ENCODE data around the gene SYNRG.

DNA sequence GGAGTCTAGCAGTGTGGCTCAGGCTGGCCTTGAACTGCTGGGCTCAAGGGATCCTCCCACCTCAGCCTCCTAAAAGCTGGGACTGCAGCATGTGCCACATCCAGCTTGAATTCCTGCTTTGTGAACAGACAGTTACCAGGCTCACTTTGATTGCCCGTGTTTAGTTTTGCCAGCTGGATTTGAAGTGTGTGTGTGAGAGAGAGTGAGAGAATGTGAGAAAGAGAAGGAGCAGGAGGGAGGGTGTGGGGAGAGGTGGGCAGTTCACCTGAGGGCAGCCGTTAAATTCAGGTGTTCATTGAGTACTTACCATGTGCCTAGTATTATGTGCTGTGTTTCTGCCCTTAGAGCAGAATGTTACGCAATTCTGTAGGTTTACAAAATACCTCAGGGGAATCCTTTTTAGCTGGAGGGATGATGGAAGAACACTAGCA, 114.8 kb downstream of the SYNRG start:
- TF ChIP-seq, protein P1, sequence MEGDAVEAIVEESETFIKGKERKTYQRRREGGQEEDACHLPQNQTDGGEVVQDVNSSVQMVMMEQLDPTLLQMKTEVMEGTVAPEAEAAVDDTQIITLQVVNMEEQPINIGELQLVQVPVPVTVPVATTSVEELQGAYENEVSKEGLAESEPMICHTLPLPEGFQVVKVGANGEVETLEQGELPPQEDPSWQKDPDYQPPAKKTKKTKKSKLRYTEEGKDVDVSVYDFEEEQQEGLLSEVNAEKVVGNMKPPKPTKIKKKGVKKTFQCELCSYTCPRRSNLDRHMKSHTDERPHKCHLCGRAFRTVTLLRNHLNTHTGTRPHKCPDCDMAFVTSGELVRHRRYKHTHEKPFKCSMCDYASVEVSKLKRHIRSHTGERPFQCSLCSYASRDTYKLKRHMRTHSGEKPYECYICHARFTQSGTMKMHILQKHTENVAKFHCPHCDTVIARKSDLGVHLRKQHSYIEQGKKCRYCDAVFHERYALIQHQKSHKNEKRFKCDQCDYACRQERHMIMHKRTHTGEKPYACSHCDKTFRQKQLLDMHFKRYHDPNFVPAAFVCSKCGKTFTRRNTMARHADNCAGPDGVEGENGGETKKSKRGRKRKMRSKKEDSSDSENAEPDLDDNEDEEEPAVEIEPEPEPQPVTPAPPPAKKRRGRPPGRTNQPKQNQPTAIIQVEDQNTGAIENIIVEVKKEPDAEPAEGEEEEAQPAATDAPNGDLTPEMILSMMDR (IDR thresholded peaks at IDR 0.05), result no peak
- TF ChIP-seq RFX5 (IDR thresholded peaks at IDR 0.05) (no peak), CBX2 (IDR thresholded peaks at IDR 0.05; ENCODE audit: borderline replicate concordance, low read depth) (no peak), EP300 (IDR thresholded peaks at IDR 0.05) (no peak), SMC3 (IDR thresholded peaks at IDR 0.05) (no peak), CHD2 (IDR thresholded peaks at IDR 0.05; ENCODE audit: low read length, partially characterized antibody) (no peak), POLR2A (IDR thresholded peaks at IDR 0.05; ENCODE audit: low read length) (no peak), CHD4 (IDR thresholded peaks at IDR 0.05; ENCODE audit: borderline replicate concordance) (no peak), KDM5A (IDR thresholded peaks at IDR 0.05) (no peak)
- TF ChIP-seq, protein P2, sequence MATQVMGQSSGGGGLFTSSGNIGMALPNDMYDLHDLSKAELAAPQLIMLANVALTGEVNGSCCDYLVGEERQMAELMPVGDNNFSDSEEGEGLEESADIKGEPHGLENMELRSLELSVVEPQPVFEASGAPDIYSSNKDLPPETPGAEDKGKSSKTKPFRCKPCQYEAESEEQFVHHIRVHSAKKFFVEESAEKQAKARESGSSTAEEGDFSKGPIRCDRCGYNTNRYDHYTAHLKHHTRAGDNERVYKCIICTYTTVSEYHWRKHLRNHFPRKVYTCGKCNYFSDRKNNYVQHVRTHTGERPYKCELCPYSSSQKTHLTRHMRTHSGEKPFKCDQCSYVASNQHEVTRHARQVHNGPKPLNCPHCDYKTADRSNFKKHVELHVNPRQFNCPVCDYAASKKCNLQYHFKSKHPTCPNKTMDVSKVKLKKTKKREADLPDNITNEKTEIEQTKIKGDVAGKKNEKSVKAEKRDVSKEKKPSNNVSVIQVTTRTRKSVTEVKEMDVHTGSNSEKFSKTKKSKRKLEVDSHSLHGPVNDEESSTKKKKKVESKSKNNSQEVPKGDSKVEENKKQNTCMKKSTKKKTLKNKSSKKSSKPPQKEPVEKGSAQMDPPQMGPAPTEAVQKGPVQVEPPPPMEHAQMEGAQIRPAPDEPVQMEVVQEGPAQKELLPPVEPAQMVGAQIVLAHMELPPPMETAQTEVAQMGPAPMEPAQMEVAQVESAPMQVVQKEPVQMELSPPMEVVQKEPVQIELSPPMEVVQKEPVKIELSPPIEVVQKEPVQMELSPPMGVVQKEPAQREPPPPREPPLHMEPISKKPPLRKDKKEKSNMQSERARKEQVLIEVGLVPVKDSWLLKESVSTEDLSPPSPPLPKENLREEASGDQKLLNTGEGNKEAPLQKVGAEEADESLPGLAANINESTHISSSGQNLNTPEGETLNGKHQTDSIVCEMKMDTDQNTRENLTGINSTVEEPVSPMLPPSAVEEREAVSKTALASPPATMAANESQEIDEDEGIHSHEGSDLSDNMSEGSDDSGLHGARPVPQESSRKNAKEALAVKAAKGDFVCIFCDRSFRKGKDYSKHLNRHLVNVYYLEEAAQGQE (IDR thresholded peaks at IDR 0.05), result no peak
- TF ChIP-seq, protein P3, sequence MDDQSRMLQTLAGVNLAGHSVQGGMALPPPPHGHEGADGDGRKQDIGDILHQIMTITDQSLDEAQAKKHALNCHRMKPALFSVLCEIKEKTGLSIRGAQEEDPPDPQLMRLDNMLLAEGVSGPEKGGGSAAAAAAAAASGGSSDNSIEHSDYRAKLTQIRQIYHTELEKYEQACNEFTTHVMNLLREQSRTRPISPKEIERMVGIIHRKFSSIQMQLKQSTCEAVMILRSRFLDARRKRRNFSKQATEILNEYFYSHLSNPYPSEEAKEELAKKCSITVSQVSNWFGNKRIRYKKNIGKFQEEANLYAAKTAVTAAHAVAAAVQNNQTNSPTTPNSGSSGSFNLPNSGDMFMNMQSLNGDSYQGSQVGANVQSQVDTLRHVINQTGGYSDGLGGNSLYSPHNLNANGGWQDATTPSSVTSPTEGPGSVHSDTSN (IDR thresholded peaks at IDR 0.05), result no peak
- TF ChIP-seq, protein P4, sequence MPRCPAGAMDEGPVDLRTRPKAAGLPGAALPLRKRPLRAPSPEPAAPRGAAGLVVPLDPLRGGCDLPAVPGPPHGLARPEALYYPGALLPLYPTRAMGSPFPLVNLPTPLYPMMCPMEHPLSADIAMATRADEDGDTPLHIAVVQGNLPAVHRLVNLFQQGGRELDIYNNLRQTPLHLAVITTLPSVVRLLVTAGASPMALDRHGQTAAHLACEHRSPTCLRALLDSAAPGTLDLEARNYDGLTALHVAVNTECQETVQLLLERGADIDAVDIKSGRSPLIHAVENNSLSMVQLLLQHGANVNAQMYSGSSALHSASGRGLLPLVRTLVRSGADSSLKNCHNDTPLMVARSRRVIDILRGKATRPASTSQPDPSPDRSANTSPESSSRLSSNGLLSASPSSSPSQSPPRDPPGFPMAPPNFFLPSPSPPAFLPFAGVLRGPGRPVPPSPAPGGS (IDR thresholded peaks at IDR 0.05), result no peak

Measured in A549 (cell line).